H1 (cell line): ENCODE data around the gene TELO2. TPM values are rescaled to one million over a fixed set of nuclear protein-coding genes. Genes with fewer than 3 reads are reported as not detected.

Source experiments
- CTCF ChIA-PET: fragments of 300-600 bp; sonication (Branson Sonifier 250); formaldehyde crosslinking; loops from one replicate; lab custom pipeline; 2021; ENCODE audit not compliant: partially characterized antibody; lab: Charles Lee
- POLR2A ChIA-PET: fragments of 300-600 bp; sonication (Branson Sonifier 250); formaldehyde crosslinking; loops from one replicate; lab custom pipeline; 2021; ENCODE audit warnings: inconsistent platforms; ENCODE audit not compliant: partially characterized antibody; lab: Charles Lee
- DNase-seq, 2 experiments: peaks; one replicate each; pipeline versions ENCODE4 v3.0.0 to v3.0.0-alpha.2; 2010 to 2022; ENCODE audit warnings: low spot score in 2 of 2, low read depth in 1 of 2, mixed read lengths in 1 of 2
- FAIRE-seq: peaks from 2 replicates; lab custom pipeline; 2011; peaks lifted over from hg19 to GRCh38; lab: Jason Lieb, UNC
- H2AFZ ChIP-seq: 2 replicates; pipeline ENCODE4 v1.8.1; 2012; ENCODE audit warnings: low read length, inconsistent platforms
- H2AK5ac ChIP-seq: 2 replicates; pipeline ENCODE4 v1.6.1; 2013; ENCODE audit warnings: low read depth, low read length
- H2BK120ac ChIP-seq: replicated peaks from 2 replicates; pipeline ENCODE3; 2013; ENCODE audit warnings: low read depth, low read length, inconsistent platforms
- H2BK12ac ChIP-seq: 2 replicates; pipeline ENCODE4 v1.6.1; 2013; ENCODE audit warnings: low read depth, low read length
- H2BK15ac ChIP-seq: 2 replicates; pipeline ENCODE4 v1.6.1; 2013; ENCODE audit warnings: low read length
- H2BK20ac ChIP-seq: 2 replicates; pipeline ENCODE4 v1.6.1; 2013; ENCODE audit warnings: low read length
- H2BK5ac ChIP-seq: 2 replicates; pipeline ENCODE4 v1.6.1; 2013; ENCODE audit warnings: low read depth, low read length
- H3K14ac ChIP-seq: 2 replicates; pipeline ENCODE4 v1.6.1; 2013; ENCODE audit warnings: inconsistent platforms; ENCODE audit not compliant: insufficient read length
- H3K18ac ChIP-seq: 2 replicates; pipeline ENCODE4 v1.6.1; 2013; ENCODE audit warnings: low read length; ENCODE audit errors: extremely low read depth
- H3K23ac ChIP-seq: 2 replicates; pipeline ENCODE4 v1.6.1; 2013; ENCODE audit warnings: inconsistent platforms; ENCODE audit not compliant: insufficient read length
- H3K23me2 ChIP-seq: 2 replicates; pipeline ENCODE4 v1.6.1; 2013; ENCODE audit warnings: low read depth, low read length
- H3K27ac ChIP-seq: 2 replicates; pipeline ENCODE4 v1.6.1; 2011; ENCODE audit warnings: low read depth, low read length, inconsistent platforms
- H3K27me3 ChIP-seq, 4 experiments: replicated peaks in 1 of 4; 1 replicate in 1 of 4; 2 replicates in 3 of 4; pipeline versions ENCODE4 v1.6.1 to v1.8.1; 2011 to 2013; ENCODE audit warnings: low read length in 3 of 4, mild to moderate bottlenecking in 3 of 4, inconsistent platforms in 2 of 4, mixed read lengths in 2 of 4, moderate library complexity in 1 of 4; ENCODE audit not compliant: control insufficient read depth in 3 of 4, insufficient read depth in 3 of 4; ENCODE audit errors: extremely low read depth in 1 of 4
- H3K36me3 ChIP-seq, 4 experiments: 2 replicates each; pipeline versions ENCODE4 v1.6.1 to v1.8.1; 2011 to 2013; ENCODE audit warnings: mild to moderate bottlenecking in 4 of 4, low read length in 3 of 4, moderate library complexity in 2 of 4, control low read depth in 1 of 4, inconsistent platforms in 1 of 4; ENCODE audit not compliant: insufficient read depth in 4 of 4, control insufficient read depth in 2 of 4
- H3K4ac ChIP-seq: replicated peaks from 2 replicates; pipeline ENCODE3; 2013; ENCODE audit warnings: low read length, low read depth, mixed read lengths, inconsistent platforms; ENCODE audit not compliant: insufficient read length
- H3K4me1 ChIP-seq, 4 experiments: replicated peaks in 1 of 4; 1 replicate in 1 of 4; 2 replicates in 3 of 4; pipeline versions ENCODE4 v1.6.1 to v1.8.1; 2011 to 2013; ENCODE audit warnings: low read length in 3 of 4, inconsistent platforms in 2 of 4, mixed read lengths in 1 of 4; ENCODE audit not compliant: insufficient read depth in 4 of 4, control insufficient read depth in 3 of 4
- H3K4me2 ChIP-seq, 2 experiments: 2 replicates each; pipeline versions ENCODE4 v1.6.1 to v1.8.1; 2011 to 2013; ENCODE audit warnings: low read depth in 2 of 2, low read length in 2 of 2, control low read depth in 1 of 2, inconsistent platforms in 1 of 2, mild to moderate bottlenecking in 1 of 2; ENCODE audit not compliant: insufficient read depth in 1 of 2
- H3K4me3 ChIP-seq, 4 experiments: fragments of 200-600, 300-600 bp in 1 of 4; sonication (generic), shearing (Covaris generic), sonication (Bioruptor Twin) in 1 of 4; 2 replicates each; pipeline versions ENCODE4 v1.5.1 to v1.8.1; 2011 to 2016; ENCODE audit warnings: low read length in 4 of 4, low read depth in 3 of 4, control low read depth in 2 of 4, inconsistent platforms in 2 of 4, mild to moderate bottlenecking in 2 of 4, mixed read lengths in 1 of 4, moderate library complexity in 1 of 4; ENCODE audit not compliant: insufficient read depth in 2 of 4; ENCODE audit errors: extremely low read depth in 1 of 4
- H3K56ac ChIP-seq: replicated peaks from 2 replicates; pipeline ENCODE3; 2013; ENCODE audit warnings: low read depth, mild to moderate bottlenecking, mixed read lengths, low read length, inconsistent platforms; ENCODE audit not compliant: insufficient read length
- H3K79me1 ChIP-seq: 2 replicates; pipeline ENCODE4 v1.6.1; 2013; ENCODE audit warnings: low read depth, low read length, control low read depth
- H3K79me2 ChIP-seq, 2 experiments: 2 replicates each; pipeline versions ENCODE4 v1.6.1 to v1.8.1; 2012 to 2013; ENCODE audit warnings: low read length in 2 of 2, mild to moderate bottlenecking in 2 of 2, inconsistent platforms in 1 of 2; ENCODE audit not compliant: insufficient read depth in 2 of 2, control insufficient read depth in 1 of 2
- H3K9ac ChIP-seq, 4 experiments: replicated peaks in 1 of 4; 1 replicate in 1 of 4; 2 replicates in 3 of 4; pipeline versions ENCODE4 v1.6.1 to v1.8.1; 2011 to 2013; ENCODE audit warnings: low read depth in 3 of 4, low read length in 3 of 4, control low read depth in 2 of 4, mild to moderate bottlenecking in 2 of 4, moderate library complexity in 2 of 4, inconsistent platforms in 1 of 4; ENCODE audit errors: extremely low read depth in 1 of 4
- H3K9me3 ChIP-seq, 2 experiments: 2 replicates each; pipeline versions ENCODE4 v1.6.1 to v1.8.1; 2012 to 2013; ENCODE audit warnings: mild to moderate bottlenecking in 2 of 2, moderate library complexity in 2 of 2, control low read depth in 1 of 2, inconsistent platforms in 1 of 2, low read depth in 1 of 2, low read length in 1 of 2, mixed read lengths in 1 of 2; ENCODE audit not compliant: insufficient read depth in 2 of 2
- H4K20me1 ChIP-seq, 2 experiments: replicated peaks in 1 of 2; 2 replicates each; pipeline versions ENCODE3 to v1.8.1; 2011 to 2013; ENCODE audit warnings: inconsistent platforms in 2 of 2, low read length in 2 of 2, mild to moderate bottlenecking in 1 of 2; ENCODE audit not compliant: insufficient read depth in 2 of 2, control insufficient read depth in 1 of 2
- H4K5ac ChIP-seq: 2 replicates; pipeline ENCODE4 v1.6.1; 2013; ENCODE audit warnings: low read length, low read depth, mixed read lengths, inconsistent platforms; ENCODE audit not compliant: insufficient read length
- H4K8ac ChIP-seq: 2 replicates; pipeline ENCODE4 v1.8.0; 2013; ENCODE audit warnings: mild to moderate bottlenecking, moderate library complexity, low read length, inconsistent platforms; ENCODE audit not compliant: insufficient read depth; ENCODE audit errors: extremely low read depth
- H4K91ac ChIP-seq: replicated peaks from 2 replicates; pipeline ENCODE3; 2013; ENCODE audit warnings: low read length, mixed read lengths, inconsistent platforms; ENCODE audit not compliant: insufficient read length
- ATF3 ChIP-seq: IDR thresholded peaks from 2 replicates; pipeline ENCODE4 v1.6.1; 2011; ENCODE audit warnings: low read depth, mild to moderate bottlenecking, low read length; ENCODE audit not compliant: insufficient read depth
- CBX5 ChIP-seq: fragments of 300-800, 300-1000 bp; sonication (generic); IDR thresholded peaks from 2 replicates; pipeline ENCODE4 v1.7.1; 2016; ENCODE audit warnings: antibody characterized with exemption, low read length, low read depth
- CBX8 ChIP-seq: fragments of 300-800, 300-1000 bp; sonication (generic); IDR thresholded peaks from 2 replicates; pipeline ENCODE4 v1.7.1; 2016; ENCODE audit warnings: low read depth, low read length, borderline replicate concordance
- EP300 ChIP-seq, 2 experiments: IDR thresholded peaks; 1 replicate in 1 of 2; 2 replicates in 1 of 2; pipeline ENCODE4 v1.6.1; 2011 to 2012; ENCODE audit warnings: low read depth in 2 of 2, low read length in 2 of 2, mild to moderate bottlenecking in 2 of 2, borderline replicate concordance in 1 of 2, inconsistent platforms in 1 of 2, moderate library complexity in 1 of 2
- NANOG ChIP-seq: IDR thresholded peaks from 2 replicates; pipeline ENCODE4 v1.6.1; 2011; ENCODE audit warnings: low read length, low read depth, mild to moderate bottlenecking, inconsistent platforms; ENCODE audit not compliant: insufficient read depth, poor library complexity, severe bottlenecking
- POLR2AphosphoS5 ChIP-seq: IDR thresholded peaks from 2 replicates; pipeline ENCODE4 v1.6.1; 2011; ENCODE audit warnings: low read depth, low read length
- RFX5 ChIP-seq: IDR thresholded peaks from 2 replicates; pipeline ENCODE4 v1.6.1; 2011; ENCODE audit warnings: low read depth, low read length, improper control_type of control experiment, borderline replicate concordance
- RNF2 ChIP-seq: fragments of 200-900, 300-1000 bp; sonication (generic); IDR thresholded peaks from 2 replicates; pipeline ENCODE4 v1.7.1; 2016; ENCODE audit warnings: borderline replicate concordance, low read depth, mild to moderate bottlenecking, antibody characterized with exemption, low read length; ENCODE audit not compliant: poor library complexity, severe bottlenecking; ENCODE audit errors: missing control alignments
- SP1 ChIP-seq: IDR thresholded peaks from 2 replicates; pipeline ENCODE4 v1.6.1; 2011; ENCODE audit warnings: low read depth, low read length
- SP2 ChIP-seq: IDR thresholded peaks from 2 replicates; pipeline ENCODE4 v1.6.1; 2012; ENCODE audit warnings: mild to moderate bottlenecking, low read length, inconsistent platforms
- TCF12 ChIP-seq: IDR thresholded peaks from 2 replicates; pipeline ENCODE4 v1.6.1; 2011; ENCODE audit warnings: low read depth, mild to moderate bottlenecking, low read length
- ZNF274 ChIP-seq: IDR thresholded peaks from 2 replicates; pipeline ENCODE4 v1.7.0; 2012; ENCODE audit warnings: low read length, borderline replicate concordance; ENCODE audit errors: extremely low read depth
- WGBS, 2 experiments: shearing (Covaris generic) in 1 of 2; methylation state at CpG; one replicate each; pipeline versions ENCODE4 v1.1.6 to v1.1.7; 2013 to 2015; ENCODE audit warnings: low lambda C conversion rate in 2 of 2, mixed read lengths in 2 of 2, inconsistent platforms in 1 of 2, low coverage in 1 of 2, missing lambda C conversion rate in 1 of 2; ENCODE audit not compliant: insufficient replicate concordance in 2 of 2, insufficient coverage in 1 of 2, insufficient read length in 1 of 2; ENCODE audit errors: extremely low coverage in 1 of 2, missing lambda C conversion rate in 1 of 2; 5-methylcytosine and 5-hydroxymethylcytosine counted together
- polyA plus RNA-seq, 7 experiments: library from polyadenylated mRNA; depleted of rRNA in 3 of 7; stranded (reverse) in 5 of 7; unstranded in 2 of 7; fragments of >200 nt in 5 of 7; fragments of 200-250 nt in 2 of 7; gene quantifications; 1 replicate in 5 of 7; 2 replicates in 1 of 7; 4 replicates in 1 of 7; pipeline versions ENCODE4 v1.2.1 to v1.2.3, GENCODE V29; 2011 to 2013; ENCODE audit warnings: missing spikeins in 2 of 7, mixed read lengths in 2 of 7
- total RNA-seq: library from RNA; stranded (reverse); fragmentation: NEBNext Ultra II Directional; extraction: Animal tissue kit (Norgen Biotek cat#: 25700); gene quantifications from 2 replicates; pipeline ENCODE4 v1.2.1, GENCODE V29; 2021

The TELO2 gene
- total and polyA plus RNA-seq, 2 of the 8 experiments (the other 6 are each of a cell fraction or from before 2014, with no cell fraction given), result 39.3 to 64.8 TPM

GRCh38 chr16:1471569-1472194 is 21.5 kb upstream of the TELO2 start:
- peaks cover 8% of the 10 kb centered on the region for H3K23me2 ChIP-seq
- H4K8ac ChIP-seq, result no peak overlapping the region
- H2BK120ac ChIP-seq, result no peak overlapping the region
- peaks cover 0 to 5% (median 0%) of the 10 kb centered on the region in 4 experiments; a peak in 1 of 7 replicates for H3K27me3 ChIP-seq
- DNase-seq (peak in 1 of 2 experiments; percentile 38), FAIRE-seq (no peak)
- no peak overlapping the region for H3K27ac ChIP-seq
- H3K79me2 ChIP-seq, result peaks cover 4 to 70% of the 10 kb centered on the region in 2 experiments
- H3K14ac ChIP-seq, result no peak overlapping the region
- H4K5ac ChIP-seq, result no peak overlapping the region
- 91% methylated on average over 26 of the region's 26 CpGs; no CpG with 5 or more reads in 1 of the 2 experiments for WGBS, 2 experiments
- no peaks in the 10 kb centered on the region for H3K9me3 ChIP-seq
- no peak overlapping the region for H2BK15ac ChIP-seq
- H3K79me1 ChIP-seq, result peaks cover 31% of the 10 kb centered on the region
- H3K4me2 ChIP-seq, result no peak overlapping the region
- ChIA-PET POLR2A (interaction anchor here (1.0 to 1.6 kb wide), 4 partner anchors 8 to 144 kb away, joined by 3 to 5 read pairs (median 3); no protein-coding TSS in a partner anchor), CTCF (interaction anchor here (1.0 to 1.7 kb wide), 6 partner anchors 12 to 452 kb away, joined by 3 to 6 read pairs (median 3); no protein-coding TSS in a partner anchor)
- no peaks in the 10 kb centered on the region for H3K36me3 ChIP-seq
- H3K4me1 ChIP-seq, result peaks cover 0 to 7% (median under 1%) of the 10 kb centered on the region in 4 experiments; a peak in 3 of 7 replicates
- no peak overlapping the region for H3K56ac ChIP-seq
- no peak overlapping the region for H3K9ac ChIP-seq
- no peak overlapping the region for H3K23ac ChIP-seq
- no peak overlapping the region for H2BK20ac ChIP-seq
- peaks cover 10 to 13% of the 10 kb centered on the region in 2 experiments for H4K20me1 ChIP-seq
- H2AK5ac ChIP-seq, result no peak overlapping the region
- H2AFZ ChIP-seq, result no peak overlapping the region
- H4K91ac ChIP-seq, result no peak overlapping the region
- H3K4ac ChIP-seq, result no peak overlapping the region
- H2BK5ac ChIP-seq, result no peak overlapping the region
- no peak overlapping the region for H3K18ac ChIP-seq
- H3K4me3 ChIP-seq, result no peak overlapping the region
- no peak overlapping the region for H2BK12ac ChIP-seq
- TF ChIP-seq ZNF274, result no peak
- no peak for TF ChIP-seq POLR2AphosphoS5
- TF ChIP-seq SP1, result no peak
- no peak for TF ChIP-seq CBX8
- no peak for TF ChIP-seq CBX5
- TF ChIP-seq TCF12, result no peak
- TF ChIP-seq EP300 (IDR thresholded peaks at IDR 0.05; ENCODE audit: borderline replicate concordance in 1 of 2, low read depth in 2 of 2, low read length in 2 of 2), result no peak
- TF ChIP-seq RNF2, result no peak
- TF ChIP-seq SP2, result no peak
- TF ChIP-seq RFX5, result no peak
- no peak for TF ChIP-seq ATF3
- TF ChIP-seq NANOG, result no peak
